Type B pancreatic cell (in vitro differentiated cells): Measurements from ENCODE around the gene IGDCC3. TPM values are rescaled to one million over a fixed set of nuclear protein-coding genes. Genes with fewer than 3 reads are reported as not detected.

Source experiments
- DNase-seq: peaks from one replicate; pipeline ENCODE4 v3.0.0; 2021; ENCODE audit warnings: mixed read lengths; ENCODE audit not compliant: unreplicated experiment; ENCODE audit errors: extremely low spot score
- H3K27ac Mint-ChIP-seq: 2 replicates; pipeline ENCODE4 v1.8.0; 2021; ENCODE audit warnings: mild to moderate bottlenecking, mixed read lengths
- H3K27me3 Mint-ChIP-seq: 2 replicates; pipeline ENCODE4 v1.8.0; 2021; ENCODE audit warnings: mixed read lengths
- H3K36me3 Mint-ChIP-seq: 2 replicates; pipeline ENCODE4 v1.8.0; 2021; ENCODE audit warnings: mixed read lengths
- H3K4me1 Mint-ChIP-seq: one replicate; pipeline ENCODE4 v1.8.0; 2021; ENCODE audit warnings: mixed read lengths; ENCODE audit not compliant: unreplicated experiment
- H3K4me3 Mint-ChIP-seq: 2 replicates; pipeline ENCODE4 v1.8.0; 2021; ENCODE audit warnings: mild to moderate bottlenecking, mixed read lengths
- H3K9me3 Mint-ChIP-seq: 2 replicates; pipeline ENCODE4 v1.8.0; 2021; ENCODE audit warnings: mixed read lengths
- total RNA-seq: library from RNA; stranded (reverse); gene quantifications from 2 replicates; pipeline ENCODE4 v1.2.1, GENCODE V29; 2021; ENCODE audit warnings: low replicate concordance
- TF ChIP-seq, protein P1 (sequence below): fragments of 200-600 bp; sonication (generic); conservative IDR thresholded peaks from 2 replicates; pipeline ENCODE4 v1.5.0; 2021; ENCODE audit warnings: antibody characterized with exemption, mild to moderate bottlenecking

The IGDCC3 gene
- total RNA-seq, 1 donor from 2014 or later, result 169 TPM

DNA sequence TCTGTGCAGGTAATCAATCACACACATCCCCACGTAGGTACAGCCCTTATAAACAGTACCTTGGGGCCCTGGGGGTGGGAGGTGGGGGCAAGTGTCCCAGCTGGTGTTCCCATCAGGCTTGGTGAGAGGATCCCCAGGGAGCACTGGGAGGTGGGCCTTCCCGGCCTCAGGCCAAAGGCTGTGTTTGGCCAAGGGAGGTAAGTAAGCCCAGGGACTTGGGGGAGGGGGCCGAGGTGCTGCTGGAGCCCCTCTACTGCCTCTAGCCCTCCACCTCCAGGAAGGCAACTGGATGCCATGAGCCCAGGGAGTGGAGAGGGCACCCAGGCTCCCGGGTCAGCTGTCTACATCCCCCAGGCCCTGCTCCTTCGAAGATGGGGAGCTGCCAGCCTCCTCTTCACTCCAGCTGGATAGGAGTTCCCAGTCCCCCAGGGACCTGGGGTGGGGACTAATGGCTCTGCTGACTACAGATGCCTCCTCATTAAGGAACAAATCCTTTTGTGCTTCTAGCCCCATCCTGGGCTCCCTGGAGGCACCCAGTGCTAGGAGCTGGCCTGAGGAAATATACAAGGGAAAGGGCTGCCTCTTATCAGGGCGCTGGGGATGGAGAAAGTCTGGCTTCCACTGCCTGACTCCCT is 40.2 kb downstream of the IGDCC3 start:
- H3K4me3 Mint-ChIP-seq, result peak overlapping the region; percentile 49
- TF ChIP-seq, protein P1, sequence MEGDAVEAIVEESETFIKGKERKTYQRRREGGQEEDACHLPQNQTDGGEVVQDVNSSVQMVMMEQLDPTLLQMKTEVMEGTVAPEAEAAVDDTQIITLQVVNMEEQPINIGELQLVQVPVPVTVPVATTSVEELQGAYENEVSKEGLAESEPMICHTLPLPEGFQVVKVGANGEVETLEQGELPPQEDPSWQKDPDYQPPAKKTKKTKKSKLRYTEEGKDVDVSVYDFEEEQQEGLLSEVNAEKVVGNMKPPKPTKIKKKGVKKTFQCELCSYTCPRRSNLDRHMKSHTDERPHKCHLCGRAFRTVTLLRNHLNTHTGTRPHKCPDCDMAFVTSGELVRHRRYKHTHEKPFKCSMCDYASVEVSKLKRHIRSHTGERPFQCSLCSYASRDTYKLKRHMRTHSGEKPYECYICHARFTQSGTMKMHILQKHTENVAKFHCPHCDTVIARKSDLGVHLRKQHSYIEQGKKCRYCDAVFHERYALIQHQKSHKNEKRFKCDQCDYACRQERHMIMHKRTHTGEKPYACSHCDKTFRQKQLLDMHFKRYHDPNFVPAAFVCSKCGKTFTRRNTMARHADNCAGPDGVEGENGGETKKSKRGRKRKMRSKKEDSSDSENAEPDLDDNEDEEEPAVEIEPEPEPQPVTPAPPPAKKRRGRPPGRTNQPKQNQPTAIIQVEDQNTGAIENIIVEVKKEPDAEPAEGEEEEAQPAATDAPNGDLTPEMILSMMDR, result no peak
- H3K36me3 Mint-ChIP-seq, result no peaks in the 10 kb centered on the region
- no peaks in the 10 kb centered on the region for H3K9me3 Mint-ChIP-seq
- no peaks in the 10 kb centered on the region for H3K27me3 Mint-ChIP-seq
- DNase-seq, result no peak
- H3K4me1 Mint-ChIP-seq, result peaks cover 44% of the 10 kb centered on the region
- no peak overlapping the region for H3K27ac Mint-ChIP-seq

DNA sequence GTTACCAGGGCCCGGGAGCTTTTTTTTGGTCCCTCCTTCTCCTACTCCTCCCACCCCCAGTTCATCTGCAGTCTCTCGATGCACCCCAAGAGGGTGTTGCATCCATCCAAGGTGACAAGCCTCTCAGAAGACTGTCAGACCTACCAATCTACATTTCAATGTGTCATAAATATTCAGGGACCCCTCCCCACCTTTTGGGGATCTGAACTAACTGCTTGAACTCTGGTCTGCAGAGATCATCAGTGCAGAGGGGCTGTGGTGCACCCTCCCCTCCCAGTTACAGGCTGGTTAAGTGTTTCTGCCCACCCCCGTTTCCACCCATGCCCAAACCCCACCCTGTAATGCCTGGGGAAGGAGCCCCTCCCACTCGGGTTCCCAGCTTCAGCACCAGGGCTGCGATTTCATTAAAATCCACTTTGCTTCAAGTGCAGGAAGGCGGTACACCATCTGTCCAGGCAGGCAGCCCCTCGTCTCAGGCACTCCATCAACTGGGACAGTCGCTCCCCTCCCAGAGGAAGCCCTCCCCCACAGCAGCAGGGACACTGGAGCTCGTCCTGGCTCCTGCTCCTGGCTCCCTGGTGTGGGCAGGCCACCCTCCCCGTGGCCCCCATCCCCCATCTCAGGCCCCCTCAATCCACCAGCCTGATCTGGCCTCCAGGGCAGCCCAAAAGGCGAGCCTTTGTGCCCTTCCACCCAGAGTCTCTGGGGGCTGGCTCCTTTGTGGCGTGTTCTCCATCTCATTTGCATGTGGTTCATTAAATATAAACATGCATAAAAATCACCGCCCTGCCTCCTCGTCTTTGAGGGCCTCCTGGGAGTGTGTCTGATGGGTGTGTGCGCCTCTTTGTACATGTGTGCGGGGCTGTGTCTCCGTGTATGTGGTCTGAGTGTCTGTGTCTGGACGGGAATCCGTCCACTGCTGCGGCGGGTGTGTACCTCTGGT is 41.0 kb downstream of the IGDCC3 start:
- H3K27me3 Mint-ChIP-seq, result no peaks in the 10 kb centered on the region
- peaks cover 41% of the 10 kb centered on the region for H3K4me1 Mint-ChIP-seq
- no peak for DNase-seq
- TF ChIP-seq, protein P1, result no peak
- no peak overlapping the region for H3K27ac Mint-ChIP-seq
- H3K4me3 Mint-ChIP-seq, result peak overlapping the region; percentile 49
- H3K36me3 Mint-ChIP-seq, result no peaks in the 10 kb centered on the region
- no peaks in the 10 kb centered on the region for H3K9me3 Mint-ChIP-seq

DNA sequence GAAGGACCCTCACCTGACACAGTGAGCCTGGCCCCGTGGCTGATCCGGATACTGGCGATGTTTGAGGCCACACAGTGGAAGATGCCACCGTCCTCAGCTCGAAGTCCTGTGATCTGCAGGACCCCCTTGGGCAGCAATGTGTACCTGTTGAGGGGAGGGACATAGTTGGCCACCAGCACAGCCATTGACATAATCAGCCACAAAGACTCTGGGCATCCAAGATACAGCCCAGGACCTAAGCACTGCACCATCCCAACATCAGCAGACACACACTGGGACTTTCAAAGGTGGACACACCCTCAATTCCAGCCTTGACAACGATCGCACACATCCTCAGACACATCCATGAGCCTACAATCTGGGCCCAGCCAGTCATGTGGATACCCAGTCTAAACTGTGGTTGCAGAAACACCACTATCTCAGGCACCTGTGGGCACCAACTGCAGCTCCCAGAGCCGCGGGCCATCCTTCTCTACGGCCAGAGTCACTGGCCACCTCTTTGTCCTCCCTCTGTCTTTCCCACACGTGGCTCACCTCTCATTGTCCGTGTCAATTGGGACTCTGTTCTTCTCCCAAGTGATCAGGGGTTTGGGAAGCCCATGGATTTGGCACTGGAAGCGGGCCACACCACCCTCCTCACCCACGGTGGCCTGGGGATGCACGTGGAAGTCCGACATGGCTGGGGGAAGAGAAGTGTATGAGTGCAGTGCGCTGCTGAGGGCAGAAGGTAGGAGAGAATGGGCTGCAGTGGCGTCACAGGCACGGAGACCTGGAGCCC is 42.3 kb downstream of the IGDCC3 start:
- TF ChIP-seq, protein P1, result no peak
- no peaks in the 10 kb centered on the region for H3K27me3 Mint-ChIP-seq
- no peak overlapping the region for H3K4me3 Mint-ChIP-seq
- no peak overlapping the region for H3K27ac Mint-ChIP-seq
- H3K36me3 Mint-ChIP-seq, result no peaks in the 10 kb centered on the region
- H3K4me1 Mint-ChIP-seq, result peaks cover 32% of the 10 kb centered on the region
- DNase-seq, result no peak
- H3K9me3 Mint-ChIP-seq, result no peaks in the 10 kb centered on the region

DNA sequence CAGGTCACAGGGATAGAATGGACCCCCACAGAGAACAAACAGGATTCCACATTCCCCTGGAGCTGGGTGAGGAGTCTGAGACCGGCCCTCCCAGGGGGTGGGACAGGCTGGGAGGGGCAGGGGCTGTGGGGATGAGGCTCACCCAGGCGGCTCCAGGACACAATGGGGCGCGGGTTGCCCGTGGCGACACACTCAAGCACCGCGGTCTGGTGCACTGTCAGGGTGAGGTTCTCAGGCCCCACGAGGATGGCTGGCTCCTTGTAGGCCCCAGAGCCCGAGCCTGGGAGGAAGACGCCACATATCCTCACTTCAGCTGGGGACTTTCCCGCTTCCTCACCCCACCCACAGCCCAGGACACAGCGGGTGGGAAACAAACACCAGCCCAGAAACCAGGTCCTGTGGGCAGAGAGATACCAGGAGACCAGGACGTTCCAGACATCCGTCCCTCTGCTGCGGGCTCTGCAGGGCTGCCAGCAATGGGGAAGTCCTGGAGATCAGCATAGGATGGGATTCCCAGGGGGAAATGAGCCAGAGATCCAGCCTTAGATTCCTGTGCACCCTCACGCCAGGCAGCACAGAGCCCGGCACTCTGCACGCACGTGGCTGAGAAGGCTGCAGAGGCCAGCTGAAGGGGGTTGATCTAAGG is 43.1 kb downstream of the IGDCC3 start:
- Mint-ChIP-seq H3K27ac (no peak overlapping the region), H3K36me3 (no peaks in the 10 kb centered on the region), H3K9me3 (no peaks in the 10 kb centered on the region), H3K27me3 (no peaks in the 10 kb centered on the region), H3K4me1 (peaks cover 24% of the 10 kb centered on the region), H3K4me3 (no peak overlapping the region)
- TF ChIP-seq, protein P1, result no peak
- DNase-seq, result no peak

DNA sequence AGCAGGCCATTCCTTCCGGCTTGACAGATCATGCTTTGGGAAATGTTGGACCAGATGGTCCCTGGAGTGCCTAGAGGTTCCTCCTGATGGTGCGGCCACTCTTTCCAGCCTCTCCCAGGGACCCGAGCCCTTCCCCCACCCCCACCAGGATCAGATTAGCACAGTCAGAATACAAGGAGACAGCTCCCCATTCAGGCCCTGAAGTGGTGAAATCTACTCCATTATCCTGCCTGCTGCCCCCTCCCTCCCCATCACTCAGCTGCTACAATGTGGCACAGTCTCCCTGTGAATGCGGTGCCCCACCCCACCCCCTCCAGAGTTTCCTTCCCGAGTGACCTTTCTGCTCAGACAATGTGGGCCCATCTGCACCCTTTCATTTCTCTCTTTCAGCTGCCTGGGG is 43.9 kb downstream of the IGDCC3 start:
- Mint-ChIP-seq H3K36me3 (no peaks in the 10 kb centered on the region), H3K4me1 (peaks cover 20% of the 10 kb centered on the region), H3K27ac (peak overlapping the region; percentile 9), H3K4me3 (peak overlapping the region; percentile 20), H3K27me3 (no peaks in the 10 kb centered on the region), H3K9me3 (no peaks in the 10 kb centered on the region)
- DNase-seq, result no peak
- TF ChIP-seq, protein P1, result no peak
